H9 (cell line): ENCODE results near the gene MACROH2A1. TPM values are rescaled to one million over a fixed set of nuclear protein-coding genes. Genes with fewer than 3 reads are reported as not detected.

Experiments used
- DNase-seq: peaks from one replicate; pipeline ENCODE4 v3.0.0-alpha.2; 2017
- H2AFZ ChIP-seq: one replicate; pipeline ENCODE4 v1.6.1; 2013; ENCODE audit warnings: mild to moderate bottlenecking, low read length, control low read depth, moderate library complexity
- H2AK5ac ChIP-seq: 2 replicates; pipeline ENCODE4 v1.6.1; 2013; ENCODE audit warnings: low read length, control low read depth, mixed read lengths; ENCODE audit not compliant: insufficient read length
- H2BK120ac ChIP-seq: one replicate; pipeline ENCODE4 v1.6.1; 2013; ENCODE audit warnings: low read depth, mild to moderate bottlenecking, low read length, control low read depth, inconsistent platforms; ENCODE audit not compliant: poor library complexity, severe bottlenecking
- H2BK12ac ChIP-seq: 2 replicates; pipeline ENCODE4 v1.6.1; 2013; ENCODE audit warnings: low read length, control low read depth, mixed read lengths, low read depth; ENCODE audit not compliant: insufficient read length
- H2BK15ac ChIP-seq: 2 replicates; pipeline ENCODE4 v1.6.1; 2013; ENCODE audit warnings: low read depth, low read length, control low read depth
- H2BK20ac ChIP-seq: one replicate; pipeline ENCODE4 v1.6.1; 2013; ENCODE audit warnings: low read depth, mild to moderate bottlenecking, low read length, control low read depth, inconsistent platforms; ENCODE audit not compliant: poor library complexity, severe bottlenecking
- H2BK5ac ChIP-seq: 2 replicates; pipeline ENCODE4 v1.6.1; 2013; ENCODE audit warnings: low read length, control low read depth, mixed read lengths; ENCODE audit not compliant: insufficient read length
- H3K14ac ChIP-seq: 2 replicates; pipeline ENCODE4 v1.6.1; 2013; ENCODE audit warnings: low read length, control low read depth; ENCODE audit not compliant: insufficient read depth
- H3K18ac ChIP-seq: 2 replicates; pipeline ENCODE4 v1.6.1; 2013; ENCODE audit warnings: low read depth, mild to moderate bottlenecking, mixed read lengths, low read length, control low read depth; ENCODE audit not compliant: insufficient read length
- H3K23ac ChIP-seq: 2 replicates; pipeline ENCODE4 v1.6.1; 2013; ENCODE audit warnings: low read length, control low read depth, mixed read lengths, low read depth; ENCODE audit not compliant: insufficient read length
- H3K23me2 ChIP-seq: 2 replicates; pipeline ENCODE4 v1.6.1; 2013; ENCODE audit warnings: low read depth, mild to moderate bottlenecking, mixed read lengths, low read length, control low read depth; ENCODE audit not compliant: insufficient read length, poor library complexity, severe bottlenecking
- H3K27ac ChIP-seq: 2 replicates; pipeline ENCODE4 v1.5.1; 2013; ENCODE audit warnings: low read length, control low read depth, mixed read lengths, low read depth; ENCODE audit not compliant: insufficient read length
- H3K27me3 ChIP-seq: 2 replicates; pipeline ENCODE4 v1.6.1; 2013; ENCODE audit warnings: low read length, control low read depth, inconsistent platforms; ENCODE audit not compliant: insufficient read depth
- H3K4ac ChIP-seq: 2 replicates; pipeline ENCODE4 v1.6.1; 2013; ENCODE audit warnings: low read depth, mild to moderate bottlenecking, control low read depth, inconsistent platforms, low read length, moderate library complexity
- H3K4me1 ChIP-seq: 2 replicates; pipeline ENCODE4 v1.6.1; 2013; ENCODE audit warnings: low read length, control low read depth, inconsistent platforms; ENCODE audit not compliant: insufficient read depth
- H3K4me2 ChIP-seq: 2 replicates; pipeline ENCODE4 v1.6.1; 2013; ENCODE audit warnings: low read length, control low read depth, mixed read lengths; ENCODE audit not compliant: insufficient read length, insufficient read depth
- H3K56ac ChIP-seq: 2 replicates; pipeline ENCODE4 v1.6.1; 2013; ENCODE audit warnings: low read depth, mild to moderate bottlenecking, mixed read lengths, low read length, control low read depth; ENCODE audit not compliant: insufficient read length
- H3K79me1 ChIP-seq: 2 replicates; pipeline ENCODE4 v1.6.1; 2013; ENCODE audit warnings: low read depth, mild to moderate bottlenecking, moderate library complexity, low read length, control low read depth, inconsistent platforms; ENCODE audit not compliant: insufficient read depth, poor library complexity, severe bottlenecking
- H3K79me2 ChIP-seq: 2 replicates; pipeline ENCODE4 v1.6.1; 2013; ENCODE audit warnings: low read length, control low read depth, inconsistent platforms; ENCODE audit not compliant: insufficient read depth
- H3K9ac ChIP-seq: 2 replicates; pipeline ENCODE4 v1.6.1; 2013; ENCODE audit warnings: low read length, control low read depth, mixed read lengths; ENCODE audit not compliant: insufficient read length; ENCODE audit errors: extremely low read depth
- H3K9me3 ChIP-seq: one replicate; pipeline ENCODE4 v1.6.1; 2013; ENCODE audit warnings: low read depth, low read length, inconsistent platforms; ENCODE audit not compliant: control insufficient read depth
- H3T11ph ChIP-seq: one replicate; pipeline ENCODE4 v1.6.1; 2013; ENCODE audit warnings: mild to moderate bottlenecking, low read length, control low read depth, inconsistent platforms
- H4K20me1 ChIP-seq: one replicate; pipeline ENCODE4 v1.6.1; 2013; ENCODE audit not compliant: control insufficient read depth, insufficient read length, insufficient read depth
- H4K5ac ChIP-seq: 2 replicates; pipeline ENCODE4 v1.6.1; 2013; ENCODE audit warnings: low read depth, mild to moderate bottlenecking, mixed read lengths, low read length, control low read depth; ENCODE audit not compliant: insufficient read length
- H4K8ac ChIP-seq: replicated peaks from 2 replicates; pipeline ENCODE4 v1.6.1; 2013; ENCODE audit warnings: low read length, control low read depth, mixed read lengths, low read depth; ENCODE audit not compliant: insufficient read length
- H4K91ac ChIP-seq: 2 replicates; pipeline ENCODE4 v1.6.1; 2013; ENCODE audit warnings: low read depth, mild to moderate bottlenecking, moderate library complexity, mixed read lengths, low read length, control low read depth; ENCODE audit not compliant: insufficient read length
- H3K27ac Mint-ChIP-seq, 3 experiments: 2 replicates in 2 of 3; 3 replicates in 1 of 3; pipeline ENCODE4 v1.8.0; 2020 to 2021; ENCODE audit warnings: mixed read lengths in 3 of 3, mild to moderate bottlenecking in 1 of 3, moderate library complexity in 1 of 3
- H3K27me3 Mint-ChIP-seq: 2 replicates; pipeline ENCODE4 v1.8.0; 2021; ENCODE audit warnings: low read depth, mild to moderate bottlenecking, moderate library complexity, mixed read lengths
- H3K36me3 Mint-ChIP-seq, 3 experiments: 2 replicates in 2 of 3; 3 replicates in 1 of 3; pipeline ENCODE4 v1.8.0; 2020 to 2021; ENCODE audit warnings: low read depth in 3 of 3, mixed read lengths in 3 of 3; ENCODE audit not compliant: insufficient read depth in 1 of 3
- H3K4me1 Mint-ChIP-seq, 2 experiments: 2 replicates each; pipeline ENCODE4 v1.8.0; 2020; ENCODE audit warnings: mixed read lengths in 2 of 2
- H3K4me3 Mint-ChIP-seq, 2 experiments: 2 replicates in 1 of 2; 3 replicates in 1 of 2; pipeline ENCODE4 v1.8.0; 2020 to 2021; ENCODE audit warnings: mild to moderate bottlenecking in 2 of 2, mixed read lengths in 2 of 2, moderate library complexity in 1 of 2
- H3K9me3 Mint-ChIP-seq, 2 experiments: 2 replicates in 1 of 2; 3 replicates in 1 of 2; pipeline ENCODE4 v1.8.0; 2020; ENCODE audit warnings: mild to moderate bottlenecking in 2 of 2, mixed read lengths in 2 of 2, moderate library complexity in 1 of 2
- WGBS: extraction: QIAGEN DNeasy Blood & Tissue Kit; methylation state at CpG from one replicate; pipeline ENCODE4 v1.1.7; 2013; ENCODE audit warnings: missing lambda C conversion rate, low lambda C conversion rate, mixed read lengths; ENCODE audit not compliant: insufficient read length; ENCODE audit errors: extremely low coverage; 5-methylcytosine and 5-hydroxymethylcytosine counted together
- total RNA-seq: library from RNA; stranded (reverse); gene quantifications from 2 replicates; pipeline ENCODE4 v1.2.1, GENCODE V29; 2021
- TF ChIP-seq, protein P1 (sequence below): fragments of 200-600 bp; sonication (generic); conservative IDR thresholded peaks from 3 replicates; pipeline ENCODE4 v1.8.0; 2021; ENCODE audit warnings: antibody characterized with exemption, mild to moderate bottlenecking

The MACROH2A1 gene
- total RNA-seq, 1 experiment from 2014 or later, result 111 TPM

DNA sequence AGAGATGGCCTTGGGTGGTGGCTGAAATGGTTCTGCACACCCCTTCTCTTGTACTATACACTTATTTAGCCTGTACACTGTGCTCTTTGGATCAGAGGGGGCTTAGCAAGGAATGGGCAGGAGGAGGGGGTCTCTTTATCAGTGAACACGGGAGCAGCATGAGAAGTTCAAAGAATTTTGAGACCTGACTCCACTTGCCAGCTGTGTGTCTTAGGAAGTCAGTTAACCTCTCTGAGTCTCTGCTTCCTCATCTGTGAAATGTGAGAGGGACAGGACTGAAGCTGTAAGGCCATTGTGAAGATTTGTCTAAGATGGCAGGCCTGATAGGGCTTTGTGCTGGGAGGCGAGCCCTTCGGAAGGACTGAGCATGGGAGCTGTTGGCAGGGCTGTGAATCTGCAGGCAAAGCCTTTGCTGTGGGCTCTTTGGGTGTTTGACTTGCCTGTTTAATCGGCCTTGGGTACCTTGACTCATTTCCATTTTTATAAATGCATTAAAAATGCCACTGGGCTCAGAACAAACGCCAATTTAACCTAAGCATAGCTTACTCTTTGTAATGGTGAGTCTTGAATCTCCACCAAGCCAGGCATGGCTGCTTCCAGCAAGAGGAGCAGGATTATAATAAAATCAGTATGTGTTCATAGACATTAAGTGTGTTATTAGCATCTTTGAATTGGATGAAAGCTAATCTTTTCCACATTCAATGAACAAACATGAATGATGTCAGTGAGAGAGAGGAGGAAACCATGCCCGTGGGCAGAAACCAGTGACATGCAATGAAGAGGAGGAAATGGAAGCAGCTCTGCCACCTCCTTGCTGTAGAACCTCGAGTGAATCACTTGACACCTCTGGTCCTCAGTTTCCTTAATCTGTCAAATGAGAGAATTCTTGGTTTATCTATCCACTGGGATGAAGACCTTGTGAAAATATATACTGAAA lies 89.4 kb downstream of the MACROH2A1 start:
- H3K79me2 ChIP-seq, result no peaks in the 10 kb centered on the region
- Mint-ChIP-seq H3K4me1 (peaks cover 8 to 15% of the 10 kb centered on the region in 2 experiments), H3K27ac (peak overlapping the region in 1 of 3 experiments; percentile 73; a peak in 1 of 7 replicates)

More for the DNA sequence above, 89.4 kb downstream of the MACROH2A1 start:
- no peak overlapping the region for H2BK20ac ChIP-seq
- Mint-ChIP-seq H3K27me3 (peaks cover 58% of the 10 kb centered on the region), H3K4me3 (no peak overlapping the region), H3K9me3 (no peaks in the 10 kb centered on the region), H3K36me3 (no peaks in the 10 kb centered on the region; a peak in 2 of 7 replicates)
- no peaks in the 10 kb centered on the region for H3K9me3 ChIP-seq
- H3K18ac ChIP-seq, result no peak overlapping the region
- H3K23me2 ChIP-seq, result no peaks in the 10 kb centered on the region
- no peaks in the 10 kb centered on the region for H3K79me1 ChIP-seq
- H2BK12ac ChIP-seq, result no peak overlapping the region
- no peak overlapping the region for H2BK15ac ChIP-seq
- no peak overlapping the region for H3K4me2 ChIP-seq
- no peak overlapping the region for H3K9ac ChIP-seq
- H2AFZ ChIP-seq, result no peak overlapping the region
- H3K27ac ChIP-seq, result no peak overlapping the region
- H3K14ac ChIP-seq, result no peak overlapping the region
- H4K20me1 ChIP-seq, result no peaks in the 10 kb centered on the region
- H4K5ac ChIP-seq, result no peak overlapping the region
- TF ChIP-seq, protein P1, sequence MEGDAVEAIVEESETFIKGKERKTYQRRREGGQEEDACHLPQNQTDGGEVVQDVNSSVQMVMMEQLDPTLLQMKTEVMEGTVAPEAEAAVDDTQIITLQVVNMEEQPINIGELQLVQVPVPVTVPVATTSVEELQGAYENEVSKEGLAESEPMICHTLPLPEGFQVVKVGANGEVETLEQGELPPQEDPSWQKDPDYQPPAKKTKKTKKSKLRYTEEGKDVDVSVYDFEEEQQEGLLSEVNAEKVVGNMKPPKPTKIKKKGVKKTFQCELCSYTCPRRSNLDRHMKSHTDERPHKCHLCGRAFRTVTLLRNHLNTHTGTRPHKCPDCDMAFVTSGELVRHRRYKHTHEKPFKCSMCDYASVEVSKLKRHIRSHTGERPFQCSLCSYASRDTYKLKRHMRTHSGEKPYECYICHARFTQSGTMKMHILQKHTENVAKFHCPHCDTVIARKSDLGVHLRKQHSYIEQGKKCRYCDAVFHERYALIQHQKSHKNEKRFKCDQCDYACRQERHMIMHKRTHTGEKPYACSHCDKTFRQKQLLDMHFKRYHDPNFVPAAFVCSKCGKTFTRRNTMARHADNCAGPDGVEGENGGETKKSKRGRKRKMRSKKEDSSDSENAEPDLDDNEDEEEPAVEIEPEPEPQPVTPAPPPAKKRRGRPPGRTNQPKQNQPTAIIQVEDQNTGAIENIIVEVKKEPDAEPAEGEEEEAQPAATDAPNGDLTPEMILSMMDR, result no peak
- no peak overlapping the region for H3K56ac ChIP-seq
- no peak overlapping the region for H2AK5ac ChIP-seq
- DNase-seq, result no peak
- no peak overlapping the region for H2BK120ac ChIP-seq
- no peak overlapping the region for H3T11ph ChIP-seq
- H4K8ac ChIP-seq, result no peak overlapping the region
- H4K91ac ChIP-seq, result no peak overlapping the region
- no peaks in the 10 kb centered on the region; the same call in 1 of the 2 replicates for H3K27me3 ChIP-seq
- no peaks in the 10 kb centered on the region for H3K4me1 ChIP-seq
- H2BK5ac ChIP-seq, result no peak overlapping the region
- H3K4ac ChIP-seq, result no peak overlapping the region
- no CpG with 5 or more reads among the region's 7 CpGs for WGBS
- no peak overlapping the region for H3K23ac ChIP-seq
